CD14-positive monocyte (primary cell): ENCODE measurements around the gene THSD4. TPM values are rescaled to one million over a fixed set of nuclear protein-coding genes. Genes with fewer than 3 reads are reported as not detected.

Experiments used
- DNase-seq, 3 donors: peaks; one replicate each; pipeline ENCODE4 v3.0.0-alpha.2; 2011 to 2022
- H2AFZ ChIP-seq: 2 replicates; pipeline ENCODE4 v1.6.0; 2012; ENCODE audit warnings: mild to moderate bottlenecking, low read depth, low read length, inconsistent platforms; ENCODE audit not compliant: insufficient read depth, poor library complexity, severe bottlenecking
- H3K27ac ChIP-seq, 2 donors: 1 replicate in 1 of 2; 2 replicates in 1 of 2; pipeline ENCODE4 v1.5.1; 2012 to 2013; ENCODE audit warnings: low read length in 2 of 2, control low read depth in 1 of 2, inconsistent platforms in 1 of 2, low read depth in 1 of 2, mild to moderate bottlenecking in 1 of 2
- H3K27me3 ChIP-seq, 2 donors: one replicate each; pipeline versions ENCODE4 v1.6.0 to v1.6.1; 2011 to 2013; ENCODE audit warnings: low read length in 2 of 2; ENCODE audit not compliant: control insufficient read depth in 2 of 2, insufficient read depth in 2 of 2
- H3K36me3 ChIP-seq, 2 donors: replicated peaks in 1 of 2; 1 replicate in 1 of 2; 2 replicates in 1 of 2; pipeline versions ENCODE4 v1.5.1 to v1.6.1; 2012 to 2013; ENCODE audit warnings: low read length in 2 of 2, control low read depth in 1 of 2, inconsistent platforms in 1 of 2, mild to moderate bottlenecking in 1 of 2; ENCODE audit not compliant: insufficient read depth in 2 of 2, control insufficient read depth in 1 of 2
- H3K4me1 ChIP-seq, 2 donors: 1 replicate in 1 of 2; 2 replicates in 1 of 2; pipeline versions ENCODE4 v1.5.1 to v1.6.1; 2012 to 2013; ENCODE audit warnings: low read length in 2 of 2, control low read depth in 1 of 2, inconsistent platforms in 1 of 2, mild to moderate bottlenecking in 1 of 2, moderate library complexity in 1 of 2; ENCODE audit not compliant: insufficient read depth in 2 of 2, control insufficient read depth in 1 of 2
- H3K4me2 ChIP-seq: replicated peaks from 2 replicates; pipeline ENCODE3; 2012; ENCODE audit warnings: low read length, moderate library complexity, mild to moderate bottlenecking; ENCODE audit not compliant: poor library complexity, severe bottlenecking; ENCODE audit errors: extremely low read depth
- H3K4me3 ChIP-seq, 3 experiments: fragments of 200-600 bp in 1 of 3; sonication (generic) in 1 of 3; replicated peaks in 1 of 3; 1 replicate in 2 of 3; 2 replicates in 1 of 3; pipeline ENCODE4 v1.5.1; 2011 to 2013; ENCODE audit warnings: low read length in 3 of 3, mild to moderate bottlenecking in 3 of 3, control low read depth in 2 of 3, low read depth in 2 of 3, inconsistent platforms in 1 of 3, moderate library complexity in 1 of 3
- H3K79me2 ChIP-seq: 2 replicates; pipeline ENCODE4 v1.6.0; 2012; ENCODE audit warnings: mild to moderate bottlenecking, control low read depth, inconsistent platforms, low read length, moderate library complexity; ENCODE audit not compliant: insufficient read depth
- H3K9ac ChIP-seq: 2 replicates; pipeline ENCODE4 v1.6.0; 2017; ENCODE audit warnings: low read length, mild to moderate bottlenecking; ENCODE audit not compliant: insufficient read depth, poor library complexity, severe bottlenecking
- H3K9me3 ChIP-seq, 2 donors: replicated peaks in 1 of 2; 1 replicate in 1 of 2; 2 replicates in 1 of 2; pipeline versions ENCODE4 v1.5.1 to v1.6.1; 2012 to 2013; ENCODE audit warnings: low read length in 2 of 2, control low read depth in 1 of 2; ENCODE audit not compliant: control insufficient read depth in 1 of 2, insufficient read depth in 1 of 2
- H4K20me1 ChIP-seq: 2 replicates; pipeline ENCODE4 v1.6.0; 2012; ENCODE audit warnings: mild to moderate bottlenecking, low read length, control low read depth, moderate library complexity; ENCODE audit not compliant: insufficient read depth
- H3K27ac Mint-ChIP-seq, 7 donors: one replicate each; pipeline ENCODE4 v1.8.0; 2020; ENCODE audit warnings: mild to moderate bottlenecking in 7 of 7, mixed read lengths in 7 of 7, moderate library complexity in 6 of 7, inconsistent platforms in 2 of 7
- H3K27me3 Mint-ChIP-seq, 3 donors: one replicate each; pipeline ENCODE4 v1.8.0; 2021 to 2022; ENCODE audit warnings: low read depth in 3 of 3, mild to moderate bottlenecking in 3 of 3, mixed read lengths in 3 of 3, moderate library complexity in 3 of 3, inconsistent platforms in 1 of 3
- H3K36me3 Mint-ChIP-seq, 2 donors: one replicate each; pipeline ENCODE4 v1.8.0; 2020; ENCODE audit warnings: mixed read lengths in 2 of 2, inconsistent platforms in 1 of 2, mild to moderate bottlenecking in 1 of 2
- H3K4me1 Mint-ChIP-seq: one replicate; pipeline ENCODE4 v1.8.0; 2020; ENCODE audit warnings: mild to moderate bottlenecking, mixed read lengths
- H3K4me3 Mint-ChIP-seq, 2 donors: one replicate each; pipeline ENCODE4 v1.8.0; 2020; ENCODE audit warnings: mild to moderate bottlenecking in 2 of 2, mixed read lengths in 2 of 2, moderate library complexity in 1 of 2
- H3K9me3 Mint-ChIP-seq, 7 donors: one replicate each; pipeline ENCODE4 v1.8.0; 2020 to 2022; ENCODE audit warnings: mixed read lengths in 7 of 7, mild to moderate bottlenecking in 6 of 7, moderate library complexity in 6 of 7, inconsistent platforms in 2 of 7
- WGBS: methylation state at CpG from one replicate; pipeline ENCODE4 v1.1.5; 2013; ENCODE audit warnings: missing lambda C conversion rate; ENCODE audit not compliant: insufficient coverage; 5-methylcytosine and 5-hydroxymethylcytosine counted together
- intact Hi-C, 2 donors: fragments of 100-400 bp; cut with micrococcal nuclease; formaldehyde crosslinking; loops; one replicate each; pipeline versions ENCODE4 v1.15.0 to v1.15.1; 2023
- polyA plus RNA-seq, 3 donors: library from polyadenylated mRNA; depleted of rRNA in 1 of 3; unstranded in 2 of 3; stranded (reverse) in 1 of 3; fragments of 300-500 nt in 2 of 3; fragments of >200 nt in 1 of 3; fragmentation: Illumina TruSeq in 2 of 3; gene quantifications; 1 replicate in 2 of 3; 2 replicates in 1 of 3; pipeline ENCODE4 v1.2.3, GENCODE V29; 2012 to 2021
- TF ChIP-seq, protein P1 (sequence below): fragments of 200-600 bp; IDR thresholded peaks from one replicate; pipeline ENCODE4 v1.8.0; 2022; ENCODE audit warnings: antibody characterized with exemption, mild to moderate bottlenecking

Gene THSD4
- polyA plus RNA-seq, 3 donors: not detected

DNA sequence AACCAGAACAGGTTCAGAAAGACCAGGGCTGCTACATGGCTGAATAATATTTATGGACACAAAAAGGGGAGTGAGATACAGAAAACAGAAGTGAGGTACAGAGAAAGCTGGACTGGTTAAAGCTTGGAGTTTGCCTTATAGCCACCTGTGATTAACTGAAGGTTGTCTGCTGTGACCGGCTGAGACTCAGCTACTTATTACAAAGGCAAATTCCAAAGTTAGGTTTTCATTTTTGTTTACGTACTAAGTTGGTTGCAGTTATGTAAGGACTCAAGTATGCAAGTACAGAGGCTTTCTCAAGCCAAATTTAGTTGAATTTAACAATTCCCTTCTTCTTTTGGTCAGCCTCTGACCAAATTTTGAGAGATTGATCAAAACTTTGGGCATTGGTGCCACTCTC is 264.6 kb downstream of the THSD4 start:
- TF ChIP-seq, protein P1, sequence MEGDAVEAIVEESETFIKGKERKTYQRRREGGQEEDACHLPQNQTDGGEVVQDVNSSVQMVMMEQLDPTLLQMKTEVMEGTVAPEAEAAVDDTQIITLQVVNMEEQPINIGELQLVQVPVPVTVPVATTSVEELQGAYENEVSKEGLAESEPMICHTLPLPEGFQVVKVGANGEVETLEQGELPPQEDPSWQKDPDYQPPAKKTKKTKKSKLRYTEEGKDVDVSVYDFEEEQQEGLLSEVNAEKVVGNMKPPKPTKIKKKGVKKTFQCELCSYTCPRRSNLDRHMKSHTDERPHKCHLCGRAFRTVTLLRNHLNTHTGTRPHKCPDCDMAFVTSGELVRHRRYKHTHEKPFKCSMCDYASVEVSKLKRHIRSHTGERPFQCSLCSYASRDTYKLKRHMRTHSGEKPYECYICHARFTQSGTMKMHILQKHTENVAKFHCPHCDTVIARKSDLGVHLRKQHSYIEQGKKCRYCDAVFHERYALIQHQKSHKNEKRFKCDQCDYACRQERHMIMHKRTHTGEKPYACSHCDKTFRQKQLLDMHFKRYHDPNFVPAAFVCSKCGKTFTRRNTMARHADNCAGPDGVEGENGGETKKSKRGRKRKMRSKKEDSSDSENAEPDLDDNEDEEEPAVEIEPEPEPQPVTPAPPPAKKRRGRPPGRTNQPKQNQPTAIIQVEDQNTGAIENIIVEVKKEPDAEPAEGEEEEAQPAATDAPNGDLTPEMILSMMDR: no peak
- Histone ChIP-seq H3K27ac (no peak overlapping the region), H4K20me1 (no peaks in the 10 kb centered on the region), H3K79me2 (no peaks in the 10 kb centered on the region), H3K27me3 (no peaks in the 10 kb centered on the region), H3K9ac (no peak overlapping the region), H3K4me3 (no peak overlapping the region), H3K9me3 (no peaks in the 10 kb centered on the region), H3K4me2 (no peak overlapping the region), H3K36me3 (no peaks in the 10 kb centered on the region), H3K4me1 (no peaks in the 10 kb centered on the region), H2AFZ (no peak overlapping the region)
- Mint-ChIP-seq H3K36me3 (no peaks in the 10 kb centered on the region), H3K9me3 (peaks cover 0 to 2% (median 0%) of the 10 kb centered on the region in 7 donors), H3K27ac (no peak overlapping the region), H3K4me3 (no peak overlapping the region), H3K4me1 (no peaks in the 10 kb centered on the region), H3K27me3 (peaks cover 4 to 12% (median 5%) of the 10 kb centered on the region in 3 donors)
- intact Hi-C loops: no loop called here
- no CpG with 5 or more reads among the region's 2 CpGs for WGBS
- DNase-seq: no peak

DNA sequence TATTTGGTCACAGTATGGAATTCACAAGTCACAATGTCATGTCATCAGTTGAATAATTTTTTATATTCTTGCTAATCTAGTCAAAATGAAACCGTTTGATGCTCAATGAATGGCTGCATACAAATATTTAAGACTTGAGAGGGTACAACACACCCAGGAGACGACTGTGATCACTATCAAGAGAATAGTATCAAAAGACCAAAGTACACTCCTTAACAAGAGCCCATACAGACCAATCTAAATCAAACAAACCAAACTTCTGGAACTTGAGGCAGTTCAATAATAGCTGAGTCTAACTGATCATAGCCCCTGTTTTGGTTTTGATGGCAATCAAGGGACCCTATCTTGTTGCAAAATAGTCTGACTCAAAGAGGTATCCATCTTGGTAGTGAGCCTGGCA is 265.1 kb downstream of the THSD4 start:
- Histone ChIP-seq H3K4me2 (no peak overlapping the region), H3K27ac (no peak overlapping the region), H3K4me3 (no peak overlapping the region), H3K9ac (no peak overlapping the region), H3K4me1 (no peaks in the 10 kb centered on the region), H3K9me3 (no peaks in the 10 kb centered on the region), H4K20me1 (no peaks in the 10 kb centered on the region), H3K36me3 (no peaks in the 10 kb centered on the region), H2AFZ (no peak overlapping the region), H3K79me2 (no peaks in the 10 kb centered on the region), H3K27me3 (no peaks in the 10 kb centered on the region)
- no peak overlapping the region for H3K27ac Mint-ChIP-seq
- peaks cover 0 to 2% (median 0%) of the 10 kb centered on the region in 7 donors for H3K9me3 Mint-ChIP-seq
- TF ChIP-seq, protein P1: no peak
- no peak for DNase-seq
- WGBS: 80% methylated on average over 1 of the region's 2 CpGs
- intact Hi-C loops: no loop called here
- no peaks in the 10 kb centered on the region for H3K4me1 Mint-ChIP-seq
- peaks cover 3 to 15% (median 4%) of the 10 kb centered on the region in 3 donors for H3K27me3 Mint-ChIP-seq
- no peak overlapping the region for H3K4me3 Mint-ChIP-seq
- H3K36me3 Mint-ChIP-seq: no peaks in the 10 kb centered on the region
